HG03378 (cell line): ENCODE data around the gene DEDD2.

Experiments
- ATAC-seq: cut with Tn5 transposase; IDR thresholded peaks from one replicate; pipeline ENCODE4 v1.9.1; 2021; ENCODE audit warnings: mild to moderate bottlenecking, moderate library complexity; ENCODE audit not compliant: unreplicated experiment

The DEDD2 gene

GRCh38 chr19:42248270-42249148, 31.0 kb upstream of the DEDD2 start:
- no peak for ATAC-seq

DNA sequence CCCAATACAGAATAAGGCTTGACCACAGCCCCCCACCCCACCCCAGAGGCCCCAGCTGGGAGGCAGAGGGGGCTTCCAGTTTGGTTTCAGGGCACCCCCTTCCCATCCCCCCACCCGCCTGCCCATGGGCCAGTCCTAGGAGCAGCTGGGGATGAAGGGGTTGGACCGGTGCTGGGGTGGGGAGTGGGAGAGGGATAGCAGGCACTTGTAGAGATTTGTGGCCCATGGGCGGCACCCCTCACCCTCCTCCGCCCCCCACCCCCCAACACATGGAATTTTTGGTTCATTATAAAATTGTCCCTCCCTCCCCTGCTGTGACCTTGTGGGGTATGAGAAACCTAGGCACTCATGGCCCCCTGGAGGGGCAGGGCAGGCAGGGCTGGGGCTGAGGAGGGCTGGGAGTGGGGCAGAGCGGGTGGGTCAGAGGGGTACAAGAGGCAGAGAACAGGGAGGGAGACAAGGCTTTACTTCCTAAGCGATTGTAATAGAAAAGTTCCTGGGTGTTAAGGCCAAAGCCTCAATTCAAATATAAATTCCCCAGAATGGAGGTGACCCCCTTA, 30.2 kb upstream of the DEDD2 start:
- no peak for ATAC-seq

- no peak for ATAC-seq
Observed at GRCh38 chr19:42246922-42247639, 29.6 kb upstream of the DEDD2 start.

GRCh38 chr19:42246143-42246921, 28.9 kb upstream of the DEDD2 start:
- no peak for ATAC-seq

GRCh38 chr19:42245231-42245630, 27.8 kb upstream of the DEDD2 start:
- no peak for ATAC-seq

- peak; percentile 39 for ATAC-seq
Observed at GRCh38 chr19:42244347-42245220, 27.1 kb upstream of the DEDD2 start.

DNA sequence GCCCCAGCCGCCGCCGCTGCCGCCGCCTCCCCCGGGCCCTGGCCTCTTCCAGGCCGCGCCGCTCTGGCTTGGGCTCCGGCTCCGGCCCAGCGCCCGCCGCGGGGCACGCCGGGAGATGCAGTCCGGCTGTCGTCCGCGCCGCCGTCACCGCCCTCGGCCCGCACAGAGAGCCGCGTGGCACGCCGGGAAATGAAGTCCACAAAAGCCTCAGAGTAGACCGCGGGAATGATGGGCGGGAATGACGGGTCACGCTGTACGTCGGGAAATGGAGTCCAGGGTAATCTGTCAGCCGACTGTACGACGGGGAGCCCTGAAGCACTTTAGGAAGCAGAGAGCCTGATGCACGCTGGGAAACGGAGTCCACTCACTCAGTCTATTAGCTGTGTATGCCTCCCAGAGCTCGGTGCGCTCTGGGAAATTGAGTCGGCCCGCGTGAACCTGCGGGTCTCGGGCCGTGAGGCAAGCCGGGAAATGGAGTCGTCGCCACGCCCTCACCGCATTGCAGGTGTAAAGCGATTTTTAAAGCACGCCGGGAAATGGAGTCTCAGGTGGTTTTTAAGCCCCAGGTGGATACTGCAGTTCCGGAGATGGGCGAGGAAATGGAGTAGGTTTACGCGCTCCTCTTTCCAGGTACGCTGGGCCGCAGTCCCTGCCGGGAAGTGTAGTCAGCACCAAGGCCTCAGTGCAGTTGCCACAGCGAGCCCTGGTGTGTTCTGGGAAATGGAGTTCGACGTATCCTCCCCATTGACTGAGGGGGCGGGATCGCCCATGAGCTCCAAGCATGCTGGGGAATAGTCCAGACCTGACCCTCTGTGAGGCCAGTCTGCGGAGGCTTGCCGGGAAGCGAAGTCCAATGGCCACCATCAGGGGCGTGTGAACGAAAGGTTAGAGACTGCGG, 25.3 kb upstream of the DEDD2 start, which contains the start of gene GSK3A:
GSK3A (minus strand) TSS at position 91 of the 898 bp plus-strand sequence. CDS start 137 bp downstream, outside the sequence.
- peak; percentile 69 for ATAC-seq

DNA sequence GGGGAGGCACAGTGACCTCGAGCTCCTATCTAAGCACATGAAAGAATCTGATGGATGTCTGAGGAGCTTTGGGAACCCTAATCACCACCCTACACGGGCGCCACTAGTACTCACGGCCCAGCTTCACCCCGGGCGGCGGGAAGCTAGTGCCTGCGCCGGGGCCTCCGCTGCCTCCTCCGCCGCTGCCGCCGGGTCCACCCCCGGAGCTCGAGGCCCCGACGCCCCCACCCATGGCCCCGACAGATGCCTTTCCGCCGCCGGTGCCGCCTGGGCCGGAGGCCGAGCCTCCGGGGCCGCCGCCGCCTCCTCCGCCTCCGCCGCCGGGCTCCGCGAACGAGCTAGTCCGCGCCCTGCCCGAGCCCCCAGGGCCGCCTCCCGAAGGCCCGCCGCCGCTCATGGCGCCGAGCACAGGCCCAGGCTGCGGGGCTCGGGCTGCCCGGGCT, 24.6 kb upstream of the DEDD2 start:
- ATAC-seq: no peak

DNA sequence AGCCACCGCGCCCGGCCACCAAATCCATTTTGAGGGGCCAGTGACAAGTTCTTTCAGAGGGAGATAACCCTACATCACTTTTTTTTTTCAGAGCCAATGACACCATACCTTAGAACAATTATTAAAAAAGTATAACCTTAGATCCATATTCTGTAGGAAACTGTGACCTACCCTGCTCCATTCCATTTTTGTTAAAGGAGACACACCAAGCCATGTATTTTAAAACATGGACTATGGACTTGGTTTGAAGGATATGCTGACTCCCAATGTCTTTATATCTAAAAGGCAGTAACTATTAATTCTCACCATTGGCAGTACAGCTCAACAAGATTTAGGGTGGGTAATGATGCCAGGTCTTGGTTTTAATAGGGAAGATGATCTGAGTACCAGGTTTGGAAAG, 23.8 kb upstream of the DEDD2 start:
- ATAC-seq: no peak

- no peak for ATAC-seq
Observed at GRCh38 chr19:42239544-42240220, 22.2 kb upstream of the DEDD2 start.

DNA sequence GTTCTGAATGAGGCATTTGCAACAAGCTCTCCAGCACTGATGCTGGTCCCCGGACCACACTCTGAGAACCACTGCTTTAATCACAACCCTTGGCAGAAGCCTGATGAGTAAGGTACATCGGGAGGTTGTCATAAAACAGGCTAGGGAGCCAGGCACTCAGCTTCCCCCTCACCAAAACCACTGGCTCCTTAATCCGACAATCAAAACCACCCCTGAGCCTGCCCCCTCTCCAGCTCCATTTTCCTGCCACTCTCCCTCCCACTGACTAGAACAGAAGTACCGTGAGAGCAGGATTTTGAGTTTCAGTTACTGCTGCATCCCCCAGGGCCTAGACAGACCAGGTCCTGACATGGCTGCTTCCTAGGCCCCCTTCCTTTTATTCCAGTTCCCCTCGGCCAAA, 17.7 kb upstream of the DEDD2 start:
- ATAC-seq: no peak

DNA sequence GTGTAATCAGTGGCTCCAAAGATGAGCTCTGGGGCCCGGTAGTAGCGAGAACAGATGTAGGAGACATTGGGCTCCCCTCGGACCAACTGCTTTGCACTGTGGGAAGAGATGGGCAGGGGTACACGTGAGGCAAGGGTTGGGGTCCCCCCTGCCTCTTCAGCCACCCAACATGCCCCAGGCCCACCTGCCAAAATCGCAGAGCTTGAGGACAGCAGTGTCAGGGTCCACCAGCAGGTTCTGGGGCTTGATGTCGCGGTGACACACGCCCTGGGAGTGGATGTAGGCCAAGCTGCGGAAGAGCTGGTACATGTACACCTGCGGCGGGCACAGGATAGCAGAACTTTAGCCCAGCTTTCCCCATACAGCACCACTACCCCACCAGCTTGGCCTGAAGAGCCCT, 16.9 kb upstream of the DEDD2 start:
- ATAC-seq: no peak

- no peak for ATAC-seq
Observed at GRCh38 chr19:42233678-42234292, 16.3 kb upstream of the DEDD2 start.

- ATAC-seq: no peak
Observed at GRCh38 chr19:42233106-42233505, 15.6 kb upstream of the DEDD2 start.

DNA sequence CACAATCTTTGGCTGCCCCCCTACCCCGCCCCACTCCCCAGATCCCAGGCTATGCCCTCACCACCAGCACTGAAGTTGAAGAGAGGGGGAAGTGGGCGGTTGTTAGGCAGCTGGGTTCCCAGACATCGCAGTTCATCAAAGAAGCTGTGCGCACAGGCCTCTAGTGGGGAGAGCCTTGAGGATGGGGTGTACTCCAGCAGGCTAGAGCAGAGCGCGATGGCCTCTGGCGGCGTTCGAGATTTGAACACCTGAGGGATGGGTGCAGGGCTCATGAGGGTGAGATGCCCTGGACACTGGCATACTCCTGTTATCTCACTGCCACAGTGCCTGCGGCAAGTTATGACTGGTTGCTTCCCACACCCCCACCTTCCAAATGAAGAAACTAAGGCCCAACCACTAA, 15.0 kb upstream of the DEDD2 start:
- no peak for ATAC-seq

- ATAC-seq: no peak
Observed at GRCh38 chr19:42230571-42230970, 13.1 kb upstream of the DEDD2 start.

DNA sequence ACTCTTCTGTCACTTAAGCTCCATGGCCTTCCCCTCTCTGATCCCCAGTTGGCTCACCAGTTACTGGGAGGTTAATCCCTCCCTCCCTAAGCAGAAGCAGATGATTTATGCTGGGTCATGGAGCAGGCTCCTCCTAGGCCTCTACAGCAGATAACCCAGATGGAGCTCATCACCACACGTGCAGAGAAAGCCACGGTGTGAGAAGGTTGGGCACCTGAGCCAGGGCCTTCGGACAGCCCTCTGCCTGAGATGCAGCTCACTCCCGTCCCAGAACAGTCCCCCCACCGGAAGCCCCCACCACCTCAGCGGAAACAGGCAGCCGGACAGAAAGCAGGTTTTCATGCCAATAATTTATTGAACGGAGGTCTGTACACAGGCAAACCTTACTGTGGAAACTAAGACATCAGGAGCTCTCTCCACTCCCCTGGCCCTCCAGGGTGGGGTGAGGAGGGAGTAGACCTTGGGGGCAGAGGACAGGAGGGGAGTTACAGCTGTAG, 12.4 kb upstream of the DEDD2 start:
- no peak for ATAC-seq
